ENCODE results near the gene CORIN. TPM values are rescaled to one million over a fixed set of nuclear protein-coding genes. Genes with fewer than 3 reads are reported as not detected.

Gene CORIN
- total and polyA plus RNA-seq, 7 donors, result under 0.01 to 2.5 (median 0.34) TPM

- no peaks in the 10 kb centered on the region for H3K27me3 ChIP-seq
- no peaks in the 10 kb centered on the region for H3K9me3 ChIP-seq
- DNase-seq, result no peak
- intact Hi-C loops (cut with DNase I), result no loop called here
- H3K4me3 ChIP-seq, result no peak overlapping the region
- no peak overlapping the region for H3K27ac ChIP-seq
- TF ChIP-seq, protein P1, sequence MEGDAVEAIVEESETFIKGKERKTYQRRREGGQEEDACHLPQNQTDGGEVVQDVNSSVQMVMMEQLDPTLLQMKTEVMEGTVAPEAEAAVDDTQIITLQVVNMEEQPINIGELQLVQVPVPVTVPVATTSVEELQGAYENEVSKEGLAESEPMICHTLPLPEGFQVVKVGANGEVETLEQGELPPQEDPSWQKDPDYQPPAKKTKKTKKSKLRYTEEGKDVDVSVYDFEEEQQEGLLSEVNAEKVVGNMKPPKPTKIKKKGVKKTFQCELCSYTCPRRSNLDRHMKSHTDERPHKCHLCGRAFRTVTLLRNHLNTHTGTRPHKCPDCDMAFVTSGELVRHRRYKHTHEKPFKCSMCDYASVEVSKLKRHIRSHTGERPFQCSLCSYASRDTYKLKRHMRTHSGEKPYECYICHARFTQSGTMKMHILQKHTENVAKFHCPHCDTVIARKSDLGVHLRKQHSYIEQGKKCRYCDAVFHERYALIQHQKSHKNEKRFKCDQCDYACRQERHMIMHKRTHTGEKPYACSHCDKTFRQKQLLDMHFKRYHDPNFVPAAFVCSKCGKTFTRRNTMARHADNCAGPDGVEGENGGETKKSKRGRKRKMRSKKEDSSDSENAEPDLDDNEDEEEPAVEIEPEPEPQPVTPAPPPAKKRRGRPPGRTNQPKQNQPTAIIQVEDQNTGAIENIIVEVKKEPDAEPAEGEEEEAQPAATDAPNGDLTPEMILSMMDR (IDR thresholded peaks at IDR 0.05), result peak in 1 of 4 experiments; percentile 29
- no peak for TF ChIP-seq EP300 (IDR thresholded peaks at IDR 0.05)
- TF ChIP-seq POLR2A (IDR thresholded peaks at IDR 0.05), result no peak
- no peak for TF ChIP-seq POLR2AphosphoS5 (IDR thresholded peaks at IDR 0.05)
- 39 to 48% methylated on average over 9 of the region's 9 CpGs for WGBS, 2 donors
- H3K36me3 ChIP-seq, result no peaks in the 10 kb centered on the region
- H3K4me1 ChIP-seq, result no peaks in the 10 kb centered on the region
Observed at GRCh38 chr4:47686294-47686872, 151.5 kb downstream of the CORIN start.

GRCh38 chr4:47675806-47676205, 162.1 kb downstream of the CORIN start:
- intact Hi-C loops (cut with DNase I), result loop anchor here (10.0 kb wide), 1 partner anchor 159 kb away; the partner anchor contains the start of gene CORIN
- Histone ChIP-seq H3K27me3 (no peaks in the 10 kb centered on the region), H3K9me3 (no peaks in the 10 kb centered on the region), H3K27ac (no peak overlapping the region), H3K4me3 (no peak overlapping the region), H3K36me3 (no peaks in the 10 kb centered on the region), H3K4me1 (no peaks in the 10 kb centered on the region)
- 71 to 91% methylated on average over 2 of the region's 2 CpGs for WGBS, 2 donors
- no peak for DNase-seq
- TF ChIP-seq EP300 (IDR thresholded peaks at IDR 0.05) (no peak), POLR2AphosphoS5 (IDR thresholded peaks at IDR 0.05) (no peak), POLR2A (IDR thresholded peaks at IDR 0.05) (no peak)
- TF ChIP-seq, protein P1 (IDR thresholded peaks at IDR 0.05), result no peak

GRCh38 chr4:47674144-47674543, 163.7 kb downstream of the CORIN start:
- Histone ChIP-seq H3K9me3 (no peaks in the 10 kb centered on the region), H3K27me3 (no peaks in the 10 kb centered on the region), H3K4me1 (no peaks in the 10 kb centered on the region), H3K27ac (no peak overlapping the region), H3K4me3 (no peak overlapping the region), H3K36me3 (no peaks in the 10 kb centered on the region)
- TF ChIP-seq POLR2A (IDR thresholded peaks at IDR 0.05) (no peak), POLR2AphosphoS5 (IDR thresholded peaks at IDR 0.05) (no peak), EP300 (IDR thresholded peaks at IDR 0.05) (no peak)
- TF ChIP-seq, protein P1 (IDR thresholded peaks at IDR 0.05), result no peak
- intact Hi-C loops (cut with DNase I), result loop anchor here (5.0 to 10.0 kb wide), 2 partner anchors 161 to 258 kb away; partner anchors contain the start of gene CORIN
- WGBS, 2 donors, result 85 to 92% methylated on average over 4 of the region's 4 CpGs
- DNase-seq, result no peak

DNA sequence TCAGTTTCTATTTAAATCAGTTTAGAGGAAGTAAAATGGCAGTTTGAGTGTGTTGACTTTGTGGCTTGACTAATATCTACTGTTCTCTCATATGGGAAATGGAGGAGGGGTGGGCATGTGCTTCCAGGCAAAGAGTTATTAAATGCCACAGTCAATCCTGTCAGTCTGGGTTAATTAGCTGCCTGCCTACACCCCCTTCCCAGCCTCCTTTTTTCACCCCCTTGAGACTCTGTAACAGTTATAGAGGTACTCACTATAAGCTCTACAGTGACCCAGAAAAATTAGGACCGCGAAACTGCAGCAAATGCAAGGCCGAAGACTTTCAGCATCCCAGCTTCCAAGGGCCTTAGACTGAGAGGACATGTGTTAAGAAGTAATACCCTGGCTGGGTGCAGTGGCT, 165.2 kb downstream of the CORIN start:
- no peak for DNase-seq
- 95 to 98% methylated on average over 3 of the region's 3 CpGs for WGBS, 2 donors
- no peak overlapping the region for H3K27ac ChIP-seq
- no peaks in the 10 kb centered on the region for H3K4me1 ChIP-seq
- no peaks in the 10 kb centered on the region for H3K27me3 ChIP-seq
- H3K36me3 ChIP-seq, result no peaks in the 10 kb centered on the region
- no peak overlapping the region for H3K4me3 ChIP-seq
- TF ChIP-seq EP300 (IDR thresholded peaks at IDR 0.05), result no peak
- no peaks in the 10 kb centered on the region for H3K9me3 ChIP-seq
- intact Hi-C loops (cut with DNase I), result loop anchor here (5.0 to 10.0 kb wide), 2 partner anchors 162 to 260 kb away; partner anchors contain the start of gene CORIN

GRCh38 chr4:47669946-47670345, 167.9 kb downstream of the CORIN start:
- Histone ChIP-seq H3K27me3 (no peaks in the 10 kb centered on the region), H3K4me3 (no peak overlapping the region), H3K4me1 (no peaks in the 10 kb centered on the region), H3K9me3 (no peaks in the 10 kb centered on the region), H3K27ac (no peak overlapping the region), H3K36me3 (no peaks in the 10 kb centered on the region)
- 15 to 63% methylated on average over 5 of the region's 5 CpGs for WGBS, 2 donors
- TF ChIP-seq POLR2A (IDR thresholded peaks at IDR 0.05) (no peak), EP300 (IDR thresholded peaks at IDR 0.05) (no peak), POLR2AphosphoS5 (IDR thresholded peaks at IDR 0.05) (no peak)
- TF ChIP-seq, protein P1 (IDR thresholded peaks at IDR 0.05), result no peak
- intact Hi-C loops (cut with DNase I), result loop anchor here (5.0 to 10.0 kb wide), 2 partner anchors 165 to 262 kb away; partner anchors contain the start of gene CORIN
- no peak for DNase-seq
